Astrocyte of the hippocampus (primary cell): ENCODE data around the gene UBXN2A.
"Not testable (repeated sequence)": the region's sequence is repeated elsewhere in the genome, so short reads cannot be mapped to it uniquely, and the experiment has no call there.

Experiments used
- DNase-seq: peaks from one replicate; pipeline ENCODE4 v3.0.0; 2011; ENCODE audit warnings: low read depth, low spot score

Gene UBXN2A

DNA sequence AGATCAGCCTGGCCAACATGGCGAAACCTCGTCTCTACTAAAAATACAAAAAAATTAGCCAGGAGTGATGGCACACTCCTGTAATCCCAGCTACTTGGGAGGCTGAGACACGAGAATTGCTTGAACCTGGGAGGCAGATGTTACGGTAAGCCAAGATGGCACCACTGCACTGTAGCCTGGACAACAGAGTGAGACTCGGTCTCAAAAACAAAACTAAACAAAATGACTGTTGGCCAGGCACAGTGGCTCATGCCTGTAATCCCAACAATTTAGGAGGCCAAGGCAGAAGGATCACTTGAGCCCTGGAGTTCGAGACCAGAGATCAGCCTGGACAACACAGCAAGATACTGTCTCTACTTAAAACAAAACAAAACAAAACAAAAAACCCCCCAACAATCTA is 102.9 kb downstream of the UBXN2A start:
- not testable (repeated sequence) for DNase-seq

DNA sequence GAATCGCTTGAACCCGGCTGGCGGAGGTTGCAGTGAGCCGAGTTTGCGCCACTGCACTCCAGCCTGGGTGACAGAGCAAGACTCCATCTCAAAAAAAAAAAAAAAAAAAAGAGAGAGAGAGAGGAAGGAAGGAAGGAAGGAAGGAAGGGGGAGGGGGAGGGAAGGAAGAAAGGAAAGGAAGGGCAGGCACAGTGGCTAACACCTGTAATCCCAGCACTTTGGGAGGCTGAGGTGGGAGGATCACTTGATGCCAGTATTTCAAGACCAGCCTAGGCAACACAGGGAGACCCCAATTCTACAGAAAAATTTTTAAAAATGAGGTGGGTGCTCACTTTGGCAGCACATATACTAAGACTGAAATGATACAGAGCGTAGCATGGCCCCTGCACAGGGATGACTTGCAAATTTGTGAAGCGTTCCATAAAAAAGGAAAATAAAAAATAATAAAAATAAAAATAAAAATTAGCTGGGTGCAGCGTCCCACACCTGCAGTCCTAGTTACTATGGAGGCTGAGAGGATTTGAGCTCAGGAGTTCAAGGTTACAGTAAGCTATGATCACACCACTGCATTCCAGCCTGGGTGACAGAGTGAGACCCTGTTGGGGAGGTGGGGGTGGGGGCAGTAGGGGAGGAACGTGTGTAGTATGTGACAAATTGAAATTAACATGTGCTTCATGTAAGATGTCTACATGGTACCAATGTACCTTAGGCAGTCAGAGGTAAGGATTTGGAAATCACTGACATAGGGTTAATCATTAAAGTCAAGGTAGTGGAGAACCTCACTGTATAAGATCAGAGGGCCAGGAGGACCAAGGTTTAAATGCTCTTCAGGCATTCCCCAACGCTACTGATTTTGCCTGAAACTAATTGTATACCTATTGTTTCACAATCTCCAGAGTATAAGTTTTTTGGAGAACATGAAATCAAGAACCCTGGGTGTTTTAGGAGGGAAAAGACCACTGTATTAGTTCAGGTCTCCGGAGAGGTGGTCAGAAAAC is 105.5 kb downstream of the UBXN2A start:
- no peak for DNase-seq

DNA sequence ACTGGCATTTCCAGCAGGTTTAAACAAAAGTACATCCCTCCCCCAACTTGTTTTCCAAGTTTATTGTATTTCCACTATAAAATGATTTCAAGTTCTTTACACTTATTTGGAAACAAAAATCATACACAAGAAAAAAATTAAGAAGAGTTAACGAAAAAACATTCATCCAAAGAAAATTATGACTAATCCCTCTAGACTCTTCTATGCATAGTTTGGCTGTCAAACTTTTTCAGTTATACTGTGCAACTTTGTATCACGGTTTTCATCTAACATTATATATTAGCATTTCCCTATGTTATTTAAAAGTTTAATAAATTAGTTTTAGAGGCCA is 106.3 kb downstream of the UBXN2A start:
- no peak for DNase-seq

DNA sequence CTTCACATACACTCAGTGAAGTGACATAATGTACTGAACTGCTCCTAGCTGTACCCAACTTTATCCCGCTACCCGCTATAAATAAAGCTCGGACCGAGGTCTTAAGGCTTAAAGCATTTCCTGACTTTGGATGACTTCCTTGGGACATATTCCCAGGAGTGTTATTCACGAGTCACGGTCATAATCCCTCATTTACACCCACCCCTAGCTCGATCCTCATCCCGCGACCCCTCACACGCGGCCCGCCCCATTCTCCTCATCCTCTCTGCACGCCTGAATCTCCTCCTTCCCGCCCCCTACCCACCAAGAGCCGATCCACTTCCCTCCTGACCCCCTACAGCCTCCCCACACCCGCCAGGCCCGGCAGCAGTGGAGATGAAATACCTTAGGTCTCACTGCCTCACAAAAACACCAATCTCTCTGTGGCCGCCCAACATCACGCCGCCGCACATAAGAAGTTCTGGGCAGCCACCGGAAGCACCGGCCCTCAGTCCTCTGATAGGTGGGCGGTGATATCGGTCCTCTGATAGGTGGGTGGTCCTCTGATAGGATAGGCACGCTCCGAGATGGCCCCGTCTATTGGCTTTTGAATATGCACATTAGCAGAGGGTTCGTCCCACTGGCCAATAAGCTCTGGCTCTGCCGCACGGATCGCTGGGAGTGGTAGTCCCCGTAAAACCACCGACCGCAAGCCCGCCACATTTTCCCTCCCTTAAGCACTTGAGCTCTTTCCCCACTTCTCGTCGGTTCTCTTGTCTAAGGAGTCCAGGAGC is 106.9 kb downstream of the UBXN2A start, which contains the start of gene WDCP:
TSS of gene WDCP (minus strand) at position 462 of the 773 bp plus-strand sequence. CDS start 7,897 bp downstream, outside the sequence.
- peak; percentile 99 for DNase-seq

DNA sequence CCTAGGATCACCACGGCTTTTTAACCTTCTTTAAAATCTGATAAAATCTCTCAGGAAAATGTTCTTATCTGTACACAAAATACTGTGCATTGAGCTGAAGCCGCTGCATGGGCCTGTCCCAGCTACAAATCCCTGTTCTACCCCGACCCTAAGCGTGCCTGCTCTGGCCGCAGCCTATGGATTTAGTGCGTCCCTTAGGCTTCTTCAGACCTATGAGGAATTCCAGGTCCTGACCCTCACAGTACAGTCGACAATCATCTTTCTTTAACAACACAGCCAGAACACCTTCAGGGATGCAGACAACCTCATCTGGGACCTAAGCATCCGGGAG is 107.4 kb downstream of the UBXN2A start:
- DNase-seq, result no peak

DNA sequence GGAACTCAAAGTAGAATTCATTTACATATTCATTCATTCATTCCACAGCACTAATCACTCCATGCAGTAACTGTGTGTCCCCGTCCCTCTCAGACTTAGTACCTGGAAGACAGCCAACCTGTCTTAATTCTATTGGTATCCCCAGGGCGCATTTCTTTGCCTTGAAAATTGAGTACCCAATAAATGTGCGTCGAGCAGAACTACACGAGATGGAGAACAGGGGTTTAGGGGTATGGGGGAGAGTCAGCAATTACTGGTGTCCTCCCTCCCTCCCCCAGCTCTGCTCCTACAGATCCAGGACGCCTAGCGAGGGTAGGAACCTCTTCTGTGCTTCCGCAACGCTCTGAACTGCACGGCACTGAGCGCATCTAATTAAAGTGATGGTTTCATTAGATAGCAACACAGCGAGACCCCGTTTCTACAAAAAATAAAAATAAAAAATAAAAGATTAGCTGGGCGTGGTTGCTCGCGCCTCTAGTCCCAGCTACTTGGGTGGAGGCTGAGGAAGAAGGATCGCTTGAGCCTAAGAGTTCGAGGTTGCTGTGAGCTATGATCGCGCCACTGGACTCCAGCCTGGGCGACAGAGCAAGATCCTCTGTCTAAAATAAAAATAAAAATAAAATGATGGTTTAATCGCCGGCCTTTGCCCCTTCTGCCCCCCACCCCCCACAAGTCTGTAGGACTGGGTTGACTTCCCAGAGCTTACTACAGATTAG is 108.7 kb downstream of the UBXN2A start:
- peak; percentile 15 for DNase-seq

DNA sequence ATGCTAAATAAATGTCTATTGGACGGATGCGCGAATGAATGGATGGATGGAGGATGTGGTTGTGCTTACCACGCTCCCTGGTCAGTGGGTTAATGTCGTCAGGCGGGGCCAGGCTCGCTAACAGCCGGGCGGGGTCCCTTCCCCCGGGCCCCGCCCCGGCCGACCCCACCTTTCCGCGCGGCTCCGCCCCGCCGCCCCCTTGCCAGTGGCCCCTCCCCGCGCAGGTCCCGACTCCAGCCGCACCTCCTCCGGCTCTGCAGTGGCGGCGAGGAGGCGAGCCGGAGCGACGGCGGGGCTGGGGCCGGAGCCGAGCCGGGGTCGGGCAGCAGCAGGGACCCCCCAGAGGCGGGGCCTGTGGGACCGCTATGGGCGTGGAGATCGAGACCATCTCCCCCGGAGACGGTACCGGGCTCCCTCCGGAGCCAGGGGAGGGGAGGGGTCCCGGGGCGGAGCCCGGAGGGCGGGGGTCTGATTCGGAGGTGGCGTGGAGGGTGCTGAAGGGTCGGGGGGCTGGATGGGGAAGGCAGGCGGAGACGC is 109.3 kb downstream of the UBXN2A start, which contains the start of gene FKBP1B:
TSS of gene FKBP1B (plus strand) at position 257 of the 537 bp plus-strand sequence. CDS start at position 366, 109 bp downstream.
- peak; percentile 82 for DNase-seq

DNA sequence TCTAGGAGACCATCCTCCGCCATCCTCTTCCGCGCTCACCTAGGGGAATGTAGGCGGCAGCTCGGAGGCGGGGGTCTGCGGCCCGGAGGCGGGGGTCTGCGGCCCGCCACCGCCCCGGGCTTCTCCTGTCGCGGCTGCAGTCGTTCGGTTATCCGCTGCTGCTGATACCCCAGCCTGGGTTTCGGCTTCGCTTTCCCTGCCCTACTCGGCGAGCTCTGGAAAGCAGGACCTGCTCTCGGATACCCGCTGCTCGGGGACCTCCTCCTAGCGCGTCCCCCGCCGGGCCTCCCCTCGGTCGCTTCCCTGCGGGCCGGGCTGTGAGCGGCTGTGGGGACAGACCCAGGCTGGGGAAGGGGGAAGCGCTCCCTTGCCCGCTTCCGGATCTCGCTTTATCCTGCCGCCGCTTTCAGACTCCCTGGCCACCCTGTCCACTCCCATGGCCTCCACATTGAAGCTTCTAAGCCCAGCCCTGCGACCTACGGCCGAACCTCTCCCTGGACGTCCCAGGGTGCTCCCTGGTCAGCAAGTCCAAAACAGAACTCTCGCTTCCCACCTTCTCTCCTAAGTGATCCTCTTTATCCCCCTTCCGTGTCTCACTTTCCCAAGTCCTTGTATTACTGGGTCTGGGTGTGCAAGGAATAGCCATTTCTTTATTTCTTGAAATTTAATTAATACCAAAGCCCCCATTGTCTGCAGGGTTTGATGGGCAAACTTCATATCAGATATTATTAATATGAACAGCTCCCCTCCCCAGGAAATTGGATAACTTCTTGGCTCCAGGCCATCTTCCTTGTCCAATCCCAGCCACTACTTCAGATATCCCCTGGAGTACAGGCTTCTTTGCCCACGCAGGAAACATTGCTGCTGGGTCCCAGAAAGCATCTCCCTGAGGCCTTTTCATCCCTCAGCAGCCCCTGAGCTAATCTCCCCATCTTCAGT is 110.0 kb downstream of the UBXN2A start:
- DNase-seq, result peak; percentile 59

DNA sequence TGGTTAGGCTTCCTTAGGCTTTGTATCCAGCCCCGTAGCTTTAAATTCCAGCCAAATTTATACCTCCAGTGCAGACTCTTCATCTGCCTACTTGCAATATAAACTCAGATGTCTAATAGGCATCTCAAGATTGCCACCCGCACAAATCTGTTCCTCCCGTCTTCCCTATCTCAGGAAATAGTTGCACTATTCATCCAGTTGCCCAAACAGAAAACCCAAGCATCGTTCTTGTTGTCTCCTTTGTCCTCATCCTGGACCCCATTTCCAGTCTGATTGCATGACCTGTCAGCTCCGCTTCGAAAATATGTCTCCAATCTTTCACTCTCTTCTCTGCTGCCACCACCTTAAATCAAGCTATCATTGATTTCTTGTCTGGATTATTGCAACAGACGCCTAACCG is 111.6 kb downstream of the UBXN2A start:
- no peak for DNase-seq

DNA sequence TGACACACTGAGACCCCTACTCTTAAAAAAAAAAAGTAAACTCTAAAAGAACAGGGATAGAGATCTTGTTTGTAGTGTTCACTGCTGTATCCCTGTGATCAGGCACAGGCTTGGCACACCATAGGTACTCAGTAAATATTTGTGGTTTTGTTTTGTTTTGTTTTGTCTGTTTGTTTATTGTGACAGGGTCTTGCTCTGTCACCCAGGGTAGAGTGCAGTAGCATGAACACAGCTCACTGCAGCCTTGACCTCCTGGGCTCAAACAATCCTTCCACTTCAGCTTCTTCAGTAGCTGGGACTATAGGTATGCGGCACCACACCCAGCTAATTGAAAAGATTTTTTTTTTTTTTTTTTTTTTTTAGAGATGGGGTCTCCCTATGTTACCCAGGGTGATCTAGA is 112.7 kb downstream of the UBXN2A start:
- DNase-seq, result no peak
